Caco-2 (cell line): ENCODE measurements around the gene SLK. TPM values are rescaled to one million over a fixed set of nuclear protein-coding genes. Genes with fewer than 3 reads are reported as not detected.

Experiments used
- BruUV-seq: library from RNA; stranded (reverse); fragments of 400-500 nt; replicated peaks from 2 replicates; lab custom pipeline; 2021; lab: Mats Ljungman, UMichigan
- CTCF ChIA-PET: fragments of 300-600 bp; sonication (Branson Sonifier 250); formaldehyde crosslinking; loops from one replicate; lab custom pipeline; 2022; ENCODE audit warnings: antibody characterized with exemption; lab: Charles Lee
- POLR2A ChIA-PET: fragments of 300-600 bp; sonication (Branson Sonifier 250); formaldehyde crosslinking; loops from one replicate; lab custom pipeline; 2022; ENCODE audit warnings: antibody characterized with exemption; lab: Charles Lee
- DNase-seq, 2 experiments: peaks; one replicate each; pipeline versions ENCODE4 v3.0.0 to v3.0.0-alpha.2; 2020 to 2022
- H3K27me3 ChIP-seq: replicated peaks from 2 replicates; pipeline ENCODE4 v1.6.0; 2011; ENCODE audit warnings: low read length; ENCODE audit not compliant: control insufficient read depth, insufficient read depth
- H3K36me3 ChIP-seq: 2 replicates; pipeline ENCODE4 v1.5.1; 2011; ENCODE audit warnings: low read length; ENCODE audit not compliant: control insufficient read depth, insufficient read depth
- H3K4me1 ChIP-seq: fragments of 250-450 bp; sonication (Bioruptor Pico); 2 replicates; pipeline ENCODE4 v1.5.1; 2020; ENCODE audit warnings: mild to moderate bottlenecking
- H3K4me3 ChIP-seq: 2 replicates; pipeline ENCODE4 v1.5.1; 2011; ENCODE audit warnings: low read depth, mild to moderate bottlenecking, control low read depth, low read length
- H3K9me3 ChIP-seq: fragments of 250-450 bp; sonication (Bioruptor Pico); 2 replicates; pipeline ENCODE4 v1.5.1; 2020; ENCODE audit warnings: mild to moderate bottlenecking, moderate library complexity
- H3K27ac Mint-ChIP-seq: one replicate; pipeline ENCODE4 v1.8.0; 2022; ENCODE audit warnings: mixed read lengths; ENCODE audit not compliant: unreplicated experiment
- H3K27me3 Mint-ChIP-seq: one replicate; pipeline ENCODE4 v1.8.0; 2022; ENCODE audit warnings: mixed read lengths; ENCODE audit not compliant: insufficient read depth, unreplicated experiment
- H3K36me3 Mint-ChIP-seq: one replicate; pipeline ENCODE4 v1.8.0; 2022; ENCODE audit warnings: mild to moderate bottlenecking, mixed read lengths; ENCODE audit not compliant: insufficient read depth, unreplicated experiment
- H3K4me1 Mint-ChIP-seq: one replicate; pipeline ENCODE4 v1.8.0; 2022; ENCODE audit warnings: low read depth, mixed read lengths; ENCODE audit not compliant: unreplicated experiment
- H3K4me3 Mint-ChIP-seq: one replicate; pipeline ENCODE4 v1.8.0; 2022; ENCODE audit warnings: mild to moderate bottlenecking, moderate library complexity, mixed read lengths; ENCODE audit not compliant: unreplicated experiment
- H3K9me3 Mint-ChIP-seq: one replicate; pipeline ENCODE4 v1.8.0; 2022; ENCODE audit warnings: mixed read lengths; ENCODE audit not compliant: unreplicated experiment
- CTCF ChIP-seq, 2 experiments: fragments of 200-600 bp in 1 of 2; IDR thresholded peaks; 1 replicate in 1 of 2; 2 replicates in 1 of 2; pipeline versions ENCODE4 v1.5.1 to v1.8.0; 2011 to 2022; ENCODE audit warnings: antibody characterized with exemption in 1 of 2, control low read depth in 1 of 2, inconsistent platforms in 1 of 2, low read depth in 1 of 2, low read length in 1 of 2, mild to moderate bottlenecking in 1 of 2, moderate library complexity in 1 of 2; ENCODE audit not compliant: insufficient read depth in 1 of 2, severe bottlenecking in 1 of 2, unreplicated experiment in 1 of 2
- intact Hi-C: fragments of 100-400 bp; cut with micrococcal nuclease; formaldehyde crosslinking; loops from one replicate; pipeline ENCODE4 v1.10.0; 2022; ENCODE audit not compliant: unreplicated experiment
- total RNA-seq: library from RNA; stranded (reverse); gene quantifications from 2 replicates; pipeline ENCODE4 v1.2.3, GENCODE V29; 2022

SLK gene
- total RNA-seq, 1 experiment from 2014 or later: 39.5 TPM

- intact Hi-C loops: loop anchor here (10.0 kb wide), 1 partner anchor 313 kb away; no protein-coding TSS in a partner anchor
- POLR2A ChIA-PET: no interaction called here
These were observed 61.2 kb downstream of the SLK start for GRCh38 chr10:104028146-104028545.

GRCh38 chr10:104028823-104029520, 62.0 kb downstream of the SLK start:
- CTCF ChIA-PET: interaction anchor here (0.6 to 1.6 kb wide), 7 partner anchors 11 to 141 kb away, joined by 3 to 6 read pairs (median 3); partner anchors contain the start of gene SFR1
- DNase-seq: no peak
- Histone ChIP-seq H3K4me3 (no peak overlapping the region), H3K4me1 (no peaks in the 10 kb centered on the region), H3K27me3 (no peaks in the 10 kb centered on the region), H3K9me3 (no peaks in the 10 kb centered on the region), H3K36me3 (no peaks in the 10 kb centered on the region)
- Mint-ChIP-seq H3K4me1 (no peaks in the 10 kb centered on the region), H3K36me3 (peaks cover 17% of the 10 kb centered on the region), H3K27me3 (no peaks in the 10 kb centered on the region), H3K4me3 (no peak overlapping the region), H3K9me3 (no peaks in the 10 kb centered on the region), H3K27ac (no peak overlapping the region)
- intact Hi-C loops: loop anchor here (10.0 kb wide), 1 partner anchor 314 kb away; no protein-coding TSS in a partner anchor
- BruUV-seq: no TSS peak
- POLR2A ChIA-PET: no interaction called here
- TF ChIP-seq CTCF (IDR thresholded peaks at IDR 0.05; ENCODE audit: insufficient read depth in 1 of 2, low read depth in 1 of 2, low read length in 1 of 2, severe bottlenecking in 1 of 2, unreplicated experiment in 1 of 2): no peak

More at GRCh38 chr10:104028146-104028545, 61.2 kb downstream of the SLK start:
- Mint-ChIP-seq H3K36me3 (peaks cover 24% of the 10 kb centered on the region), H3K4me3 (no peak overlapping the region), H3K27me3 (no peaks in the 10 kb centered on the region), H3K9me3 (no peaks in the 10 kb centered on the region), H3K4me1 (no peaks in the 10 kb centered on the region), H3K27ac (no peak overlapping the region)
- peaks cover 1% of the 10 kb centered on the region; the same call in 1 of the 2 replicates for H3K36me3 ChIP-seq
- TF ChIP-seq CTCF (IDR thresholded peaks at IDR 0.05; ENCODE audit: insufficient read depth in 1 of 2, low read depth in 1 of 2, low read length in 1 of 2, severe bottlenecking in 1 of 2, unreplicated experiment in 1 of 2): peak in 1 of 2 experiments; percentile 66
- no peaks in the 10 kb centered on the region for H3K4me1 ChIP-seq
- H3K9me3 ChIP-seq: no peaks in the 10 kb centered on the region
- no peaks in the 10 kb centered on the region for H3K27me3 ChIP-seq
- no TSS peak for BruUV-seq
- no peak overlapping the region for H3K4me3 ChIP-seq
- CTCF ChIA-PET: interaction anchor here (0.6 to 1.6 kb wide), 8 partner anchors 10 to 140 kb away, joined by 3 to 6 read pairs (median 3); partner anchors contain the start of gene SFR1
- DNase-seq: peak in 1 of 2 experiments; percentile 47

- POLR2A ChIA-PET: no interaction called here
- intact Hi-C loops: loop anchor here (10.0 kb wide), 1 partner anchor 315 kb away; no protein-coding TSS in a partner anchor
- Mint-ChIP-seq H3K36me3 (peaks cover 21% of the 10 kb centered on the region), H3K4me3 (no peak overlapping the region), H3K27ac (no peak overlapping the region), H3K9me3 (no peaks in the 10 kb centered on the region), H3K27me3 (no peaks in the 10 kb centered on the region), H3K4me1 (no peaks in the 10 kb centered on the region)
- H3K4me3 ChIP-seq: no peak overlapping the region
- H3K36me3 ChIP-seq: no peaks in the 10 kb centered on the region
- no TSS peak for BruUV-seq
- no peaks in the 10 kb centered on the region for H3K27me3 ChIP-seq
- CTCF ChIA-PET: no interaction called here
- DNase-seq: no peak
- no peaks in the 10 kb centered on the region for H3K4me1 ChIP-seq
- no peaks in the 10 kb centered on the region for H3K9me3 ChIP-seq
- no peak for TF ChIP-seq CTCF (IDR thresholded peaks at IDR 0.05; ENCODE audit: insufficient read depth in 1 of 2, low read depth in 1 of 2, low read length in 1 of 2, severe bottlenecking in 1 of 2, unreplicated experiment in 1 of 2)
These were observed 62.6 kb downstream of the SLK start for GRCh38 chr10:104029521-104029860.
